Suprapubic skin (tissue), 4 donors: ENCODE data around the gene KIF21B. TPM values are rescaled to one million over a fixed set of nuclear protein-coding genes. Genes with fewer than 3 reads are reported as not detected.

Experiments
- DNase-seq, 2 donors: peaks; one replicate each; pipeline ENCODE4 v3.0.0-alpha.2; 2019; ENCODE audit warnings: low spot score in 2 of 2
- H3K27ac ChIP-seq: fragments of 200-600 bp; sonication (generic); one replicate; pipeline ENCODE4 v1.5.1; 2019
- H3K27me3 ChIP-seq: fragments of 200-600 bp; sonication (generic); one replicate; pipeline ENCODE4 v1.5.1; 2019
- H3K36me3 ChIP-seq: fragments of 200-600 bp; sonication (generic); one replicate; pipeline ENCODE4 v1.5.1; 2019
- H3K4me1 ChIP-seq: fragments of 200-600 bp; sonication (generic); one replicate; pipeline ENCODE4 v1.5.1; 2019
- H3K4me3 ChIP-seq: fragments of 200-600 bp; sonication (generic); one replicate; pipeline ENCODE4 v1.5.1; 2019; ENCODE audit warnings: mild to moderate bottlenecking
- H3K9me3 ChIP-seq: fragments of 200-600 bp; sonication (generic); one replicate; pipeline ENCODE4 v1.5.1; 2019
- EP300 ChIP-seq: sonication (generic); formaldehyde crosslinking; IDR thresholded peaks from one replicate; pipeline ENCODE4 v1.6.1; 2017; ENCODE audit warnings: antibody characterized with exemption
- POLR2A ChIP-seq, 2 donors: fragments of 450-650 bp; IDR thresholded peaks; one replicate each; pipeline ENCODE4 v1.6.1; 2017; ENCODE audit warnings: antibody characterized with exemption in 2 of 2, mild to moderate bottlenecking in 2 of 2, moderate library complexity in 2 of 2
- POLR2AphosphoS5 ChIP-seq, 3 donors: sonication (generic); formaldehyde crosslinking; IDR thresholded peaks; one replicate each; pipeline ENCODE4 v1.6.1; 2017; ENCODE audit warnings: antibody characterized with exemption in 3 of 3
- WGBS: methylation state at CpG from one replicate; pipeline ENCODE4 v1.1.5; 2018; 5-methylcytosine and 5-hydroxymethylcytosine counted together
- total RNA-seq, 4 donors: library from RNA; depleted of rRNA; stranded (reverse); fragments of >200 nt; gene quantifications; one replicate each; pipeline ENCODE4 v1.1.0, GENCODE V29; 2016
- TF ChIP-seq, protein P1 (sequence below), 2 donors: fragments of 200-600 bp in 1 of 2; fragments of 450-650 bp in 1 of 2; sonication (generic) in 1 of 2; IDR thresholded peaks; one replicate each; pipeline ENCODE4 v1.5.1; 2016 to 2019; ENCODE audit warnings: antibody characterized with exemption in 2 of 2, mild to moderate bottlenecking in 1 of 2, moderate library complexity in 1 of 2

Gene KIF21B
- total RNA-seq, 4 donors from 2014 or later: 0.65 to 2.3 (median 1.1) TPM

DNA sequence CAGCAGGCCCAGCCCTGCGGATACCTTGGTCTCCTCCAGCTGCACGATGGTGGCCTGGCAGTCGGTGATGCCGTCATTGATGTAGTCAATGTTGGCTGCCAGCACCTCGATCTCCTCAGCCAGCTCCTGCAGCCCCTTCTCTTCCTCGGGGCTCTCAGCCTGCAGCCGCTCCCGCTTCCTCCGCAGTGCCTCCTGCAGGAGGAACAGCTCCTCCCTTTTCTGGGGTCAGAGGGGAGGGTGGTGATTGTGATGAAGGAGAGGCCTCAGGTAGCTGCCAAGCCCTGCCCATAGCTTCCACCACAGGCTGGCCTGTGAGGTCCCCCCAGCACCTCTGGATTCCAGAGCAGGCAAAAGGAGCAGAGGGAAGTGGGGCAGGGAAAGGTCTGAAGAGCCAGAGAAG is 33.4 kb downstream of the KIF21B start:
- peaks cover 9% of the 10 kb centered on the region for H3K36me3 ChIP-seq
- WGBS: 90% methylated on average over 9 of the region's 9 CpGs

GRCh38 chr1:200989337-200989736 is 34.2 kb downstream of the KIF21B start:
- WGBS: 87% methylated on average over 2 of the region's 4 CpGs
- Histone ChIP-seq H3K4me1 (no peaks in the 10 kb centered on the region), H3K4me3 (no peak overlapping the region), H3K27me3 (no peaks in the 10 kb centered on the region), H3K27ac (no peak overlapping the region), H3K9me3 (no peaks in the 10 kb centered on the region), H3K36me3 (peaks cover 9% of the 10 kb centered on the region)
- TF ChIP-seq POLR2AphosphoS5 (IDR thresholded peaks at IDR 0.05): no peak
- TF ChIP-seq, protein P1, sequence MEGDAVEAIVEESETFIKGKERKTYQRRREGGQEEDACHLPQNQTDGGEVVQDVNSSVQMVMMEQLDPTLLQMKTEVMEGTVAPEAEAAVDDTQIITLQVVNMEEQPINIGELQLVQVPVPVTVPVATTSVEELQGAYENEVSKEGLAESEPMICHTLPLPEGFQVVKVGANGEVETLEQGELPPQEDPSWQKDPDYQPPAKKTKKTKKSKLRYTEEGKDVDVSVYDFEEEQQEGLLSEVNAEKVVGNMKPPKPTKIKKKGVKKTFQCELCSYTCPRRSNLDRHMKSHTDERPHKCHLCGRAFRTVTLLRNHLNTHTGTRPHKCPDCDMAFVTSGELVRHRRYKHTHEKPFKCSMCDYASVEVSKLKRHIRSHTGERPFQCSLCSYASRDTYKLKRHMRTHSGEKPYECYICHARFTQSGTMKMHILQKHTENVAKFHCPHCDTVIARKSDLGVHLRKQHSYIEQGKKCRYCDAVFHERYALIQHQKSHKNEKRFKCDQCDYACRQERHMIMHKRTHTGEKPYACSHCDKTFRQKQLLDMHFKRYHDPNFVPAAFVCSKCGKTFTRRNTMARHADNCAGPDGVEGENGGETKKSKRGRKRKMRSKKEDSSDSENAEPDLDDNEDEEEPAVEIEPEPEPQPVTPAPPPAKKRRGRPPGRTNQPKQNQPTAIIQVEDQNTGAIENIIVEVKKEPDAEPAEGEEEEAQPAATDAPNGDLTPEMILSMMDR (IDR thresholded peaks at IDR 0.05): no peak
- TF ChIP-seq EP300: no peak
- TF ChIP-seq POLR2A (IDR thresholded peaks at IDR 0.05): no peak
- no peak for DNase-seq

More for the DNA sequence above, 33.4 kb downstream of the KIF21B start:
- TF ChIP-seq, protein P1 (IDR thresholded peaks at IDR 0.05): no peak
- TF ChIP-seq EP300 (no peak), POLR2A (IDR thresholded peaks at IDR 0.05) (no peak), POLR2AphosphoS5 (IDR thresholded peaks at IDR 0.05) (no peak)
- H3K27ac ChIP-seq: no peak overlapping the region
- DNase-seq: no peak
- no peaks in the 10 kb centered on the region for H3K9me3 ChIP-seq
- H3K4me3 ChIP-seq: no peak overlapping the region
- no peaks in the 10 kb centered on the region for H3K27me3 ChIP-seq
- no peaks in the 10 kb centered on the region for H3K4me1 ChIP-seq

DNA sequence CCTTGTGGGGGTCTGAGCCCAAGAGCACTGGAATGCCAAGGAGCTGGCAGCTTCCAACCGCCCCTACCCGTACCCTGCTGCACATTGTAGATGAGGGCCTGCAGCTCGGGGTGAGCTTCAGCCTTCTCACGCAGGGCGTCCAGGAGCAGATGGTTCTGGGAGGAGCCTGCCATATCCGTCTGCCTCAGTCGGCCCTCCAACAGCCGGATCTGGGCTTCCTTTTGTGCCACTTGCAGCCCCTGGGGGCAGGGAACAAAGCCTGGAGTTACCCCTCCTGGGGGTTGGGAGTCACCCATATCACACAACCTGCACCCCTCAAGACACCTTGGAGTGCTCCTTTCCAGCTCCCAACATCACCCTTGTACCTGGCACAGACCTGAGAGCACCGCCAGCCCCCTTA is 34.8 kb downstream of the KIF21B start:
- DNase-seq: no peak
- Histone ChIP-seq H3K9me3 (no peaks in the 10 kb centered on the region), H3K36me3 (peaks cover 9% of the 10 kb centered on the region), H3K4me3 (no peak overlapping the region), H3K27ac (no peak overlapping the region), H3K27me3 (no peaks in the 10 kb centered on the region), H3K4me1 (no peaks in the 10 kb centered on the region)
- WGBS: 100% methylated on average over 1 of the region's 9 CpGs
- TF ChIP-seq EP300 (no peak), POLR2A (IDR thresholded peaks at IDR 0.05) (no peak), POLR2AphosphoS5 (IDR thresholded peaks at IDR 0.05) (no peak)
- TF ChIP-seq, protein P1 (IDR thresholded peaks at IDR 0.05): no peak

- no peak for DNase-seq
- TF ChIP-seq POLR2A (IDR thresholded peaks at IDR 0.05) (no peak), EP300 (no peak), POLR2AphosphoS5 (IDR thresholded peaks at IDR 0.05) (no peak)
- TF ChIP-seq, protein P1 (IDR thresholded peaks at IDR 0.05): no peak
- Histone ChIP-seq H3K27ac (no peak overlapping the region), H3K4me3 (no peak overlapping the region), H3K4me1 (no peaks in the 10 kb centered on the region), H3K9me3 (no peaks in the 10 kb centered on the region), H3K27me3 (no peaks in the 10 kb centered on the region), H3K36me3 (peaks cover 9% of the 10 kb centered on the region)
- 100% methylated on average over 1 of the region's 1 CpG for WGBS
Measured at GRCh38 chr1:200985481-200985880, 38.0 kb downstream of the KIF21B start.

DNA sequence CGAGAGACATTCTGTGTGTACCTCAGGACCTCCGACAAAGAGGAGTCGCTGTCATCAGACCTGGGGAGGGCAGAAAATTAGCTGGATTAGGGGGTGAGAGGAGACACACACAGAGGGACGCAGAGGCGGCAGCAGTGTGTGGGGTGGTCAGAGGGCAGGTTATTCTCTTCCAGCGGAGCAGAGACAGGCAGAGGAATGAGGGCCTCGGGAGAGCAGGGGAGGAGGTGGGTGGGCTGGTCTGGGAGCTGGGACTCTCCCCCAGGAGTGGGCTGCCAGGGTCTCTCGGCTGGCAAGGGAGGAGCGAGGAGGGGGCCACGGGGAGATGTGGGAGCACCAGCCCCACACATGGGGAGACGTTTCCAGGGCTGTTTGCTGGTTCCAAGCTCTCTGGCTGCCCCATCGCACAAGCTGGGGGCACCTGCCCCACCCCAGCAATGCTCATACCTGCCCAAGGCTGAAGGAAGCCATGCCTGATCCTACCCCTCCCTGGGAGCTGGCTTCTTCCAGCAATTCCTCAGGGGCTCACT is 40.4 kb downstream of the KIF21B start:
- Histone ChIP-seq H3K4me1 (no peaks in the 10 kb centered on the region), H3K27me3 (no peaks in the 10 kb centered on the region), H3K9me3 (no peaks in the 10 kb centered on the region), H3K4me3 (no peak overlapping the region), H3K36me3 (peaks cover 11% of the 10 kb centered on the region), H3K27ac (no peak overlapping the region)
- no peak for DNase-seq
- 89% methylated on average over 11 of the region's 12 CpGs for WGBS
- TF ChIP-seq, protein P1 (IDR thresholded peaks at IDR 0.05): no peak
- TF ChIP-seq POLR2A (IDR thresholded peaks at IDR 0.05) (no peak), EP300 (no peak), POLR2AphosphoS5 (IDR thresholded peaks at IDR 0.05) (no peak)
